ENCODE data around the gene MYO1G. TPM values are rescaled to one million over a fixed set of nuclear protein-coding genes. Genes with fewer than 3 reads are reported as not detected.

Gene MYO1G
- total RNA-seq, 1 experiment from 2014 or later: 0.11 TPM

- no peaks in the 10 kb centered on the region for H3K36me3 ChIP-seq
- H3K27me3 ChIP-seq (replicated peaks): peaks cover 17% of the 10 kb centered on the region
- no peak for DNase-seq (ENCODE audit: low read depth in 1 of 2, low spot score in 2 of 2)
- H3K4me3 ChIP-seq: peak overlapping the region; percentile 17; the same call in 1 of the 2 replicates
- peaks cover 10% of the 10 kb centered on the region for H3K4me1 ChIP-seq (replicated peaks)
- H3K27ac ChIP-seq: no peak overlapping the region
- no peaks in the 10 kb centered on the region for H3K9me3 ChIP-seq (replicated peaks)
These were observed 16.1 kb downstream of the MYO1G start for GRCh38 chr7:44962483-44963251.

- no peak overlapping the region for H3K4me3 ChIP-seq
- H3K4me1 ChIP-seq (replicated peaks): peaks cover 10% of the 10 kb centered on the region
- peaks cover 17% of the 10 kb centered on the region for H3K27me3 ChIP-seq (replicated peaks)
- H3K9me3 ChIP-seq (replicated peaks): no peaks in the 10 kb centered on the region
- no peaks in the 10 kb centered on the region for H3K36me3 ChIP-seq
- H3K27ac ChIP-seq: no peak overlapping the region
- DNase-seq (ENCODE audit: low read depth in 1 of 2, low spot score in 2 of 2): no peak
These were observed 16.9 kb downstream of the MYO1G start for GRCh38 chr7:44961844-44962482.

- Histone ChIP-seq H3K27me3 (replicated peaks) (peaks cover 17% of the 10 kb centered on the region), H3K4me1 (replicated peaks) (peaks cover 10% of the 10 kb centered on the region), H3K27ac (no peak overlapping the region)
These were observed 18.7 kb downstream of the MYO1G start for GRCh38 chr7:44960011-44960580.

GRCh38 chr7:44959433-44959951, 19.3 kb downstream of the MYO1G start:
- H3K36me3 ChIP-seq: no peaks in the 10 kb centered on the region
- H3K9me3 ChIP-seq (replicated peaks): no peaks in the 10 kb centered on the region
- H3K4me1 ChIP-seq (replicated peaks): peaks cover 10% of the 10 kb centered on the region
- no peak overlapping the region for H3K4me3 ChIP-seq
- DNase-seq (ENCODE audit: low read depth in 1 of 2, low spot score in 2 of 2): no peak
- H3K27me3 ChIP-seq (replicated peaks): peaks cover 17% of the 10 kb centered on the region
- H3K27ac ChIP-seq: no peak overlapping the region

More at GRCh38 chr7:44960011-44960580, 18.7 kb downstream of the MYO1G start:
- no peaks in the 10 kb centered on the region for H3K36me3 ChIP-seq
- H3K9me3 ChIP-seq (replicated peaks): no peaks in the 10 kb centered on the region
- DNase-seq (ENCODE audit: low read depth in 1 of 2, low spot score in 2 of 2): no peak
- no peak overlapping the region for H3K4me3 ChIP-seq

GRCh38 chr7:44958645-44959344, 20.0 kb downstream of the MYO1G start:
- DNase-seq (ENCODE audit: low read depth in 1 of 2, low spot score in 2 of 2): no peak

GRCh38 chr7:44956157-44956766, 22.6 kb downstream of the MYO1G start:
- peak in 1 of 2 experiments; percentile 29 for DNase-seq (ENCODE audit: low read depth in 1 of 2, low spot score in 2 of 2)
- H3K9me3 ChIP-seq (replicated peaks): no peaks in the 10 kb centered on the region
- H3K36me3 ChIP-seq: no peaks in the 10 kb centered on the region
- H3K27me3 ChIP-seq (replicated peaks): peaks cover 7% of the 10 kb centered on the region
- no peak overlapping the region for H3K4me3 ChIP-seq
- H3K27ac ChIP-seq: no peak overlapping the region
- H3K4me1 ChIP-seq (replicated peaks): no peaks in the 10 kb centered on the region

More at GRCh38 chr7:44958645-44959344, 20.0 kb downstream of the MYO1G start:
- no peaks in the 10 kb centered on the region for H3K36me3 ChIP-seq
- H3K4me1 ChIP-seq (replicated peaks): peaks cover 10% of the 10 kb centered on the region
- H3K4me3 ChIP-seq: no peak overlapping the region
- no peaks in the 10 kb centered on the region for H3K9me3 ChIP-seq (replicated peaks)
- no peak overlapping the region for H3K27ac ChIP-seq
- peaks cover 17% of the 10 kb centered on the region for H3K27me3 ChIP-seq (replicated peaks)

GRCh38 chr7:44955733-44956132, 23.1 kb downstream of the MYO1G start:
- no peaks in the 10 kb centered on the region for H3K36me3 ChIP-seq
- DNase-seq (ENCODE audit: low read depth in 1 of 2, low spot score in 2 of 2): peak in 1 of 2 experiments; percentile 14
- no peaks in the 10 kb centered on the region for H3K4me1 ChIP-seq (replicated peaks)
- peaks cover 7% of the 10 kb centered on the region for H3K27me3 ChIP-seq (replicated peaks)
- no peak overlapping the region for H3K4me3 ChIP-seq
- H3K9me3 ChIP-seq (replicated peaks): no peaks in the 10 kb centered on the region
- H3K27ac ChIP-seq: no peak overlapping the region

- no peak overlapping the region for H3K4me3 ChIP-seq
- DNase-seq (ENCODE audit: low read depth in 1 of 2, low spot score in 2 of 2): peak in 1 of 2 experiments; percentile 36
These were observed 25.7 kb downstream of the MYO1G start for GRCh38 chr7:44953156-44953555.

GRCh38 chr7:44949303-44949702, 29.5 kb downstream of the MYO1G start:
- H3K27ac ChIP-seq: no peak overlapping the region

More at GRCh38 chr7:44953156-44953555, 25.7 kb downstream of the MYO1G start:
- H3K4me1 ChIP-seq (replicated peaks): no peaks in the 10 kb centered on the region
- H3K27me3 ChIP-seq (replicated peaks): peaks cover 10% of the 10 kb centered on the region
- no peaks in the 10 kb centered on the region for H3K9me3 ChIP-seq (replicated peaks)
- H3K27ac ChIP-seq: no peak overlapping the region
- H3K36me3 ChIP-seq: no peaks in the 10 kb centered on the region

GRCh38 chr7:44945479-44945878, 33.3 kb downstream of the MYO1G start:
- no peaks in the 10 kb centered on the region for H3K36me3 ChIP-seq
- no peak overlapping the region for H3K27ac ChIP-seq
- H3K4me1 ChIP-seq (replicated peaks): no peaks in the 10 kb centered on the region
- no peaks in the 10 kb centered on the region for H3K9me3 ChIP-seq (replicated peaks)
- DNase-seq (ENCODE audit: low read depth in 1 of 2, low spot score in 2 of 2): no peak
- H3K27me3 ChIP-seq (replicated peaks): peaks cover 16% of the 10 kb centered on the region
- H3K4me3 ChIP-seq: no peak overlapping the region

More at GRCh38 chr7:44949303-44949702, 29.5 kb downstream of the MYO1G start:
- Histone ChIP-seq H3K27me3 (replicated peaks) (peaks cover 19% of the 10 kb centered on the region), H3K9me3 (replicated peaks) (no peaks in the 10 kb centered on the region), H3K4me1 (replicated peaks) (no peaks in the 10 kb centered on the region), H3K36me3 (no peaks in the 10 kb centered on the region), H3K4me3 (no peak overlapping the region)
- no peak for DNase-seq (ENCODE audit: low read depth in 1 of 2, low spot score in 2 of 2)

GRCh38 chr7:44944821-44945220, 34.0 kb downstream of the MYO1G start:
- Histone ChIP-seq H3K27me3 (replicated peaks) (peaks cover 16% of the 10 kb centered on the region; the same call in 1 of the 2 replicates), H3K36me3 (no peaks in the 10 kb centered on the region), H3K9me3 (replicated peaks) (no peaks in the 10 kb centered on the region), H3K27ac (no peak overlapping the region), H3K4me1 (replicated peaks) (no peaks in the 10 kb centered on the region), H3K4me3 (no peak overlapping the region)
- no peak for DNase-seq (ENCODE audit: low read depth in 1 of 2, low spot score in 2 of 2)

- Histone ChIP-seq H3K27ac (no peak overlapping the region), H3K9me3 (replicated peaks) (no peaks in the 10 kb centered on the region), H3K4me3 (no peak overlapping the region), H3K4me1 (replicated peaks) (no peaks in the 10 kb centered on the region), H3K36me3 (no peaks in the 10 kb centered on the region), H3K27me3 (replicated peaks) (peaks cover 16% of the 10 kb centered on the region; the same call in 1 of the 2 replicates)
- DNase-seq (ENCODE audit: low read depth in 1 of 2, low spot score in 2 of 2): no peak
These were observed 35.2 kb downstream of the MYO1G start for GRCh38 chr7:44943631-44944030.

GRCh38 chr7:44937426-44937825, 41.4 kb downstream of the MYO1G start:
- H3K4me1 ChIP-seq (replicated peaks): no peaks in the 10 kb centered on the region
- H3K27me3 ChIP-seq (replicated peaks): peaks cover 10% of the 10 kb centered on the region; the same call in 1 of the 2 replicates
- no peak overlapping the region for H3K27ac ChIP-seq
- H3K4me3 ChIP-seq: no peak overlapping the region
- no peak for DNase-seq (ENCODE audit: low read depth in 1 of 2, low spot score in 2 of 2)
- H3K36me3 ChIP-seq: no peaks in the 10 kb centered on the region
- no peaks in the 10 kb centered on the region for H3K9me3 ChIP-seq (replicated peaks)
